H1 (cell line): ENCODE data around the gene OSM. TPM values are rescaled to one million over a fixed set of nuclear protein-coding genes. Genes with fewer than 3 reads are reported as not detected.

ENCODE experiments used
- CTCF ChIA-PET: fragments of 300-600 bp; sonication (Branson Sonifier 250); formaldehyde crosslinking; loops from one replicate; lab custom pipeline; 2021; ENCODE audit not compliant: partially characterized antibody; lab: Charles Lee
- POLR2A ChIA-PET: fragments of 300-600 bp; sonication (Branson Sonifier 250); formaldehyde crosslinking; loops from one replicate; lab custom pipeline; 2021; ENCODE audit warnings: inconsistent platforms; ENCODE audit not compliant: partially characterized antibody; lab: Charles Lee
- DNase-seq, 2 experiments: peaks; one replicate each; pipeline versions ENCODE4 v3.0.0 to v3.0.0-alpha.2; 2010 to 2022; ENCODE audit warnings: low spot score in 2 of 2, low read depth in 1 of 2, mixed read lengths in 1 of 2
- FAIRE-seq: peaks from 2 replicates; lab custom pipeline; 2011; peaks lifted over from hg19 to GRCh38; lab: Jason Lieb, UNC
- H2AFZ ChIP-seq: 2 replicates; pipeline ENCODE4 v1.8.1; 2012; ENCODE audit warnings: low read length, inconsistent platforms
- H2AK5ac ChIP-seq: 2 replicates; pipeline ENCODE4 v1.6.1; 2013; ENCODE audit warnings: low read depth, low read length
- H2BK120ac ChIP-seq: replicated peaks from 2 replicates; pipeline ENCODE3; 2013; ENCODE audit warnings: low read depth, low read length, inconsistent platforms
- H2BK12ac ChIP-seq: 2 replicates; pipeline ENCODE4 v1.6.1; 2013; ENCODE audit warnings: low read depth, low read length
- H2BK15ac ChIP-seq: 2 replicates; pipeline ENCODE4 v1.6.1; 2013; ENCODE audit warnings: low read length
- H2BK20ac ChIP-seq: 2 replicates; pipeline ENCODE4 v1.6.1; 2013; ENCODE audit warnings: low read length
- H2BK5ac ChIP-seq: 2 replicates; pipeline ENCODE4 v1.6.1; 2013; ENCODE audit warnings: low read depth, low read length
- H3K14ac ChIP-seq: 2 replicates; pipeline ENCODE4 v1.6.1; 2013; ENCODE audit warnings: inconsistent platforms; ENCODE audit not compliant: insufficient read length
- H3K18ac ChIP-seq: 2 replicates; pipeline ENCODE4 v1.6.1; 2013; ENCODE audit warnings: low read length; ENCODE audit errors: extremely low read depth
- H3K23ac ChIP-seq: 2 replicates; pipeline ENCODE4 v1.6.1; 2013; ENCODE audit warnings: inconsistent platforms; ENCODE audit not compliant: insufficient read length
- H3K23me2 ChIP-seq: 2 replicates; pipeline ENCODE4 v1.6.1; 2013; ENCODE audit warnings: low read depth, low read length
- H3K27ac ChIP-seq: 2 replicates; pipeline ENCODE4 v1.6.1; 2011; ENCODE audit warnings: low read depth, low read length, inconsistent platforms
- H3K27me3 ChIP-seq, 4 experiments: replicated peaks in 1 of 4; 1 replicate in 1 of 4; 2 replicates in 3 of 4; pipeline versions ENCODE4 v1.6.1 to v1.8.1; 2011 to 2013; ENCODE audit warnings: low read length in 3 of 4, mild to moderate bottlenecking in 3 of 4, inconsistent platforms in 2 of 4, mixed read lengths in 2 of 4, moderate library complexity in 1 of 4; ENCODE audit not compliant: control insufficient read depth in 3 of 4, insufficient read depth in 3 of 4; ENCODE audit errors: extremely low read depth in 1 of 4
- H3K36me3 ChIP-seq, 4 experiments: 2 replicates each; pipeline versions ENCODE4 v1.6.1 to v1.8.1; 2011 to 2013; ENCODE audit warnings: mild to moderate bottlenecking in 4 of 4, low read length in 3 of 4, moderate library complexity in 2 of 4, control low read depth in 1 of 4, inconsistent platforms in 1 of 4; ENCODE audit not compliant: insufficient read depth in 4 of 4, control insufficient read depth in 2 of 4
- H3K4ac ChIP-seq: replicated peaks from 2 replicates; pipeline ENCODE3; 2013; ENCODE audit warnings: low read length, low read depth, mixed read lengths, inconsistent platforms; ENCODE audit not compliant: insufficient read length
- H3K4me1 ChIP-seq, 4 experiments: replicated peaks in 1 of 4; 1 replicate in 1 of 4; 2 replicates in 3 of 4; pipeline versions ENCODE4 v1.6.1 to v1.8.1; 2011 to 2013; ENCODE audit warnings: low read length in 3 of 4, inconsistent platforms in 2 of 4, mixed read lengths in 1 of 4; ENCODE audit not compliant: insufficient read depth in 4 of 4, control insufficient read depth in 3 of 4
- H3K4me2 ChIP-seq, 2 experiments: 2 replicates each; pipeline versions ENCODE4 v1.6.1 to v1.8.1; 2011 to 2013; ENCODE audit warnings: low read depth in 2 of 2, low read length in 2 of 2, control low read depth in 1 of 2, inconsistent platforms in 1 of 2, mild to moderate bottlenecking in 1 of 2; ENCODE audit not compliant: insufficient read depth in 1 of 2
- H3K4me3 ChIP-seq, 4 experiments: fragments of 200-600, 300-600 bp in 1 of 4; sonication (generic), shearing (Covaris generic), sonication (Bioruptor Twin) in 1 of 4; 2 replicates each; pipeline versions ENCODE4 v1.5.1 to v1.8.1; 2011 to 2016; ENCODE audit warnings: low read length in 4 of 4, low read depth in 3 of 4, control low read depth in 2 of 4, inconsistent platforms in 2 of 4, mild to moderate bottlenecking in 2 of 4, mixed read lengths in 1 of 4, moderate library complexity in 1 of 4; ENCODE audit not compliant: insufficient read depth in 2 of 4; ENCODE audit errors: extremely low read depth in 1 of 4
- H3K56ac ChIP-seq: replicated peaks from 2 replicates; pipeline ENCODE3; 2013; ENCODE audit warnings: low read depth, mild to moderate bottlenecking, mixed read lengths, low read length, inconsistent platforms; ENCODE audit not compliant: insufficient read length
- H3K79me1 ChIP-seq: 2 replicates; pipeline ENCODE4 v1.6.1; 2013; ENCODE audit warnings: low read depth, low read length, control low read depth
- H3K79me2 ChIP-seq, 2 experiments: 2 replicates each; pipeline versions ENCODE4 v1.6.1 to v1.8.1; 2012 to 2013; ENCODE audit warnings: low read length in 2 of 2, mild to moderate bottlenecking in 2 of 2, inconsistent platforms in 1 of 2; ENCODE audit not compliant: insufficient read depth in 2 of 2, control insufficient read depth in 1 of 2
- H3K9ac ChIP-seq, 4 experiments: replicated peaks in 1 of 4; 1 replicate in 1 of 4; 2 replicates in 3 of 4; pipeline versions ENCODE4 v1.6.1 to v1.8.1; 2011 to 2013; ENCODE audit warnings: low read depth in 3 of 4, low read length in 3 of 4, control low read depth in 2 of 4, mild to moderate bottlenecking in 2 of 4, moderate library complexity in 2 of 4, inconsistent platforms in 1 of 4; ENCODE audit errors: extremely low read depth in 1 of 4
- H3K9me3 ChIP-seq, 2 experiments: 2 replicates each; pipeline versions ENCODE4 v1.6.1 to v1.8.1; 2012 to 2013; ENCODE audit warnings: mild to moderate bottlenecking in 2 of 2, moderate library complexity in 2 of 2, control low read depth in 1 of 2, inconsistent platforms in 1 of 2, low read depth in 1 of 2, low read length in 1 of 2, mixed read lengths in 1 of 2; ENCODE audit not compliant: insufficient read depth in 2 of 2
- H4K20me1 ChIP-seq, 2 experiments: replicated peaks in 1 of 2; 2 replicates each; pipeline versions ENCODE3 to v1.8.1; 2011 to 2013; ENCODE audit warnings: inconsistent platforms in 2 of 2, low read length in 2 of 2, mild to moderate bottlenecking in 1 of 2; ENCODE audit not compliant: insufficient read depth in 2 of 2, control insufficient read depth in 1 of 2
- H4K5ac ChIP-seq: 2 replicates; pipeline ENCODE4 v1.6.1; 2013; ENCODE audit warnings: low read length, low read depth, mixed read lengths, inconsistent platforms; ENCODE audit not compliant: insufficient read length
- H4K8ac ChIP-seq: 2 replicates; pipeline ENCODE4 v1.8.0; 2013; ENCODE audit warnings: mild to moderate bottlenecking, moderate library complexity, low read length, inconsistent platforms; ENCODE audit not compliant: insufficient read depth; ENCODE audit errors: extremely low read depth
- H4K91ac ChIP-seq: replicated peaks from 2 replicates; pipeline ENCODE3; 2013; ENCODE audit warnings: low read length, mixed read lengths, inconsistent platforms; ENCODE audit not compliant: insufficient read length
- BACH1 ChIP-seq: IDR thresholded peaks from 2 replicates; pipeline ENCODE4 v1.6.1; 2012; ENCODE audit warnings: low read length, improper control_type of control experiment
- BCL11A ChIP-seq, 2 experiments: IDR thresholded peaks; one replicate each; pipeline ENCODE4 v1.6.1; 2011; ENCODE audit warnings: low read depth in 2 of 2, low read length in 2 of 2, mild to moderate bottlenecking in 2 of 2
- CHD2 ChIP-seq: IDR thresholded peaks from 2 replicates; pipeline ENCODE4 v1.6.1; 2012; ENCODE audit warnings: low read length, improper control_type of control experiment
- EP300 ChIP-seq, 2 experiments: IDR thresholded peaks; 1 replicate in 1 of 2; 2 replicates in 1 of 2; pipeline ENCODE4 v1.6.1; 2011 to 2012; ENCODE audit warnings: low read depth in 2 of 2, low read length in 2 of 2, mild to moderate bottlenecking in 2 of 2, borderline replicate concordance in 1 of 2, inconsistent platforms in 1 of 2, moderate library complexity in 1 of 2
- EZH2 ChIP-seq: fragments of 200-600 bp; sonication (generic); IDR thresholded peaks from 2 replicates; pipeline ENCODE4 v1.7.1; 2012; ENCODE audit warnings: low read depth, mild to moderate bottlenecking, moderate library complexity, low read length, inconsistent platforms; ENCODE audit not compliant: severe bottlenecking
- KDM4A ChIP-seq: IDR thresholded peaks from one replicate; pipeline ENCODE4 v1.7.1; 2012; ENCODE audit warnings: low read depth, mild to moderate bottlenecking, moderate library complexity, low read length, inconsistent platforms; ENCODE audit not compliant: severe bottlenecking
- KDM5A ChIP-seq: fragments of 200-600 bp; IDR thresholded peaks from 2 replicates; pipeline ENCODE4 v1.7.1; 2012; ENCODE audit warnings: mild to moderate bottlenecking, low read length, inconsistent platforms, mixed read lengths
- NANOG ChIP-seq: IDR thresholded peaks from 2 replicates; pipeline ENCODE4 v1.6.1; 2011; ENCODE audit warnings: low read length, low read depth, mild to moderate bottlenecking, inconsistent platforms; ENCODE audit not compliant: insufficient read depth, poor library complexity, severe bottlenecking
- SAP30 ChIP-seq: fragments of 300-600 bp; sonication (generic); IDR thresholded peaks from 2 replicates; pipeline ENCODE4 v1.7.1; 2012; ENCODE audit warnings: low read length, moderate library complexity, mild to moderate bottlenecking, inconsistent platforms; ENCODE audit not compliant: insufficient read depth, insufficient replicate concordance
- TBP ChIP-seq: IDR thresholded peaks from 2 replicates; pipeline ENCODE4 v1.6.1; 2011; ENCODE audit warnings: low read depth, low read length, improper control_type of control experiment
- USF2 ChIP-seq: IDR thresholded peaks from 2 replicates; pipeline ENCODE4 v1.6.1; 2011; ENCODE audit warnings: low read length, improper control_type of control experiment
- ZNF274 ChIP-seq: IDR thresholded peaks from 2 replicates; pipeline ENCODE4 v1.7.0; 2012; ENCODE audit warnings: low read length, borderline replicate concordance; ENCODE audit errors: extremely low read depth
- WGBS, 2 experiments: shearing (Covaris generic) in 1 of 2; methylation state at CpG; one replicate each; pipeline versions ENCODE4 v1.1.6 to v1.1.7; 2013 to 2015; ENCODE audit warnings: low lambda C conversion rate in 2 of 2, mixed read lengths in 2 of 2, inconsistent platforms in 1 of 2, low coverage in 1 of 2, missing lambda C conversion rate in 1 of 2; ENCODE audit not compliant: insufficient replicate concordance in 2 of 2, insufficient coverage in 1 of 2, insufficient read length in 1 of 2; ENCODE audit errors: extremely low coverage in 1 of 2, missing lambda C conversion rate in 1 of 2; 5-methylcytosine and 5-hydroxymethylcytosine counted together
- polyA plus RNA-seq, 7 experiments: library from polyadenylated mRNA; depleted of rRNA in 3 of 7; stranded (reverse) in 5 of 7; unstranded in 2 of 7; fragments of >200 nt in 5 of 7; fragments of 200-250 nt in 2 of 7; gene quantifications; 1 replicate in 5 of 7; 2 replicates in 1 of 7; 4 replicates in 1 of 7; pipeline versions ENCODE4 v1.2.1 to v1.2.3, GENCODE V29; 2011 to 2013; ENCODE audit warnings: missing spikeins in 2 of 7, mixed read lengths in 2 of 7
- total RNA-seq: library from RNA; stranded (reverse); fragmentation: NEBNext Ultra II Directional; extraction: Animal tissue kit (Norgen Biotek cat#: 25700); gene quantifications from 2 replicates; pipeline ENCODE4 v1.2.1, GENCODE V29; 2021

OSM gene
- total and polyA plus RNA-seq, 2 of the 8 experiments (the other 6 are each of a cell fraction or from before 2014, with no cell fraction given) = not detected

- H3K23me2 ChIP-seq = no peaks in the 10 kb centered on the region
- H3K56ac ChIP-seq = no peak overlapping the region
- H2BK15ac ChIP-seq = 0 out of 2 replicates have a peak overlapping the region, but pooled peaks have one; percentile 93
- CTCF ChIA-PET = interaction anchor here (0.7 to 4.7 kb wide), 7 partner anchors 8 to 156 kb away, joined by 3 to 23 read pairs (median 5); partner anchors contain the start of gene CASTOR1
- H3K27me3 ChIP-seq = no peaks in the 10 kb centered on the region
- H3K4me3 ChIP-seq = no peak overlapping the region
- H3K27ac ChIP-seq = no peak overlapping the region
- POLR2A ChIA-PET = interaction anchor here (0.7 to 1.9 kb wide), 4 partner anchors 8 to 634 kb away, joined by 3 to 7 read pairs (median 4); no protein-coding TSS in a partner anchor
- no peak overlapping the region for H4K5ac ChIP-seq
- DNase-seq (no peak), FAIRE-seq (no peak)
- no peaks in the 10 kb centered on the region for H3K79me2 ChIP-seq
- H3K36me3 ChIP-seq = no peaks in the 10 kb centered on the region
- H4K91ac ChIP-seq = no peak overlapping the region
- no peaks in the 10 kb centered on the region for H3K9me3 ChIP-seq
- H2BK20ac ChIP-seq = no peak overlapping the region
- no peak overlapping the region for H3K4me2 ChIP-seq
- no peak overlapping the region for H3K4ac ChIP-seq
- H3K79me1 ChIP-seq = no peaks in the 10 kb centered on the region
- H2BK5ac ChIP-seq = no peak overlapping the region
- no peak overlapping the region for H3K23ac ChIP-seq
- peaks cover 8 to 22% (median 13%) of the 10 kb centered on the region in 4 experiments for H3K4me1 ChIP-seq
- no peak overlapping the region for H2AK5ac ChIP-seq
- no peaks in the 10 kb centered on the region for H4K20me1 ChIP-seq
- H2BK120ac ChIP-seq = no peak overlapping the region
- no peak overlapping the region; the same call in 1 of the 2 replicates for H3K18ac ChIP-seq
- H2BK12ac ChIP-seq = 0 out of 2 replicates have a peak overlapping the region, but pooled peaks have one; percentile 81
- H3K14ac ChIP-seq = no peak overlapping the region
- 96% methylated on average over 9 of the region's 9 CpGs; no CpG with 5 or more reads in 1 of the 2 experiments for WGBS, 2 experiments
- no peak overlapping the region for H3K9ac ChIP-seq
- H4K8ac ChIP-seq = no peak overlapping the region
- no peak overlapping the region for H2AFZ ChIP-seq
- no peak for TF ChIP-seq BCL11A (IDR thresholded peaks at IDR 0.05; ENCODE audit: low read depth in 2 of 2, low read length in 2 of 2)
- no peak for TF ChIP-seq BACH1
- no peak for TF ChIP-seq SAP30
- no peak for TF ChIP-seq TBP
- no peak for TF ChIP-seq EP300 (IDR thresholded peaks at IDR 0.05; ENCODE audit: borderline replicate concordance in 1 of 2, low read depth in 2 of 2, low read length in 2 of 2)
- no peak for TF ChIP-seq USF2
- no peak for TF ChIP-seq NANOG
- TF ChIP-seq ZNF274 = no peak
- no peak for TF ChIP-seq EZH2
- TF ChIP-seq CHD2 = no peak
- TF ChIP-seq KDM4A = no peak
- no peak for TF ChIP-seq KDM5A
Measured at GRCh38 chr22:30238136-30238535, 28.5 kb downstream of the OSM start.
